Measurements from ENCODE around the gene PRDM16. TPM values are rescaled to one million over a fixed set of nuclear protein-coding genes. Genes with fewer than 3 reads are reported as not detected.
A peak's percentile ranks its signal among the peaks of the same experiment; 100 is the strongest.

Gene PRDM16
- total and polyA plus RNA-seq, 2 experiments from 2014 or later, result 41.8 to 55.8 TPM

- DNase-seq (ENCODE audit: low read depth in 1 of 2, low spot score in 1 of 2), result no peak
Observed at GRCh38 chr1:3373700-3374405, 304.9 kb downstream of the PRDM16 start.

GRCh38 chr1:3375245-3375644 lies 306.2 kb downstream of the PRDM16 start:
- no peak for TF ChIP-seq CTCF (IDR thresholded peaks at IDR 0.05; ENCODE audit: low read depth, low read length)

More at GRCh38 chr1:3373700-3374405, 304.9 kb downstream of the PRDM16 start:
- no peak for TF ChIP-seq CTCF (IDR thresholded peaks at IDR 0.05; ENCODE audit: low read depth, low read length)
- Histone ChIP-seq H3K27ac (no peak overlapping the region), H3K36me3 (no peaks in the 10 kb centered on the region), H3K27me3 (no peaks in the 10 kb centered on the region), H3K9me3 (ENCODE audit: low read depth) (no peaks in the 10 kb centered on the region), H3K4me3 (no peak overlapping the region), H3K4me1 (ENCODE audit: low read depth) (peaks cover 8% of the 10 kb centered on the region)

GRCh38 chr1:3377166-3377565 lies 308.2 kb downstream of the PRDM16 start:
- Histone ChIP-seq H3K4me3 (no peak overlapping the region), H3K27me3 (no peaks in the 10 kb centered on the region), H3K27ac (no peak overlapping the region), H3K9me3 (ENCODE audit: low read depth) (no peaks in the 10 kb centered on the region), H3K4me1 (ENCODE audit: low read depth) (peaks cover 6% of the 10 kb centered on the region), H3K36me3 (no peaks in the 10 kb centered on the region)
- no peak for DNase-seq (ENCODE audit: low read depth in 1 of 2, low spot score in 1 of 2)
- no peak for TF ChIP-seq CTCF (IDR thresholded peaks at IDR 0.05; ENCODE audit: low read depth, low read length)

More at GRCh38 chr1:3375245-3375644, 306.2 kb downstream of the PRDM16 start:
- no peak overlapping the region for H3K4me3 ChIP-seq
- H3K27me3 ChIP-seq, result no peaks in the 10 kb centered on the region
- H3K27ac ChIP-seq, result no peak overlapping the region
- H3K9me3 ChIP-seq (ENCODE audit: low read depth), result no peaks in the 10 kb centered on the region
- H3K36me3 ChIP-seq, result no peaks in the 10 kb centered on the region
- DNase-seq (ENCODE audit: low read depth in 1 of 2, low spot score in 1 of 2), result no peak
- peaks cover 8% of the 10 kb centered on the region for H3K4me1 ChIP-seq (ENCODE audit: low read depth)

- TF ChIP-seq CTCF (IDR thresholded peaks at IDR 0.05; ENCODE audit: low read depth, low read length), result no peak
- H3K27me3 ChIP-seq, result no peaks in the 10 kb centered on the region
- no peaks in the 10 kb centered on the region for H3K36me3 ChIP-seq
Observed at GRCh38 chr1:3377604-3378279, 308.7 kb downstream of the PRDM16 start.

GRCh38 chr1:3378411-3379208 lies 309.6 kb downstream of the PRDM16 start:
- no peak for TF ChIP-seq CTCF (IDR thresholded peaks at IDR 0.05; ENCODE audit: low read depth, low read length)
- no peaks in the 10 kb centered on the region for H3K4me1 ChIP-seq (ENCODE audit: low read depth)
- no peaks in the 10 kb centered on the region for H3K9me3 ChIP-seq (ENCODE audit: low read depth)
- H3K36me3 ChIP-seq, result no peaks in the 10 kb centered on the region
- DNase-seq (ENCODE audit: low read depth in 1 of 2, low spot score in 1 of 2), result no peak
- H3K4me3 ChIP-seq, result no peak overlapping the region
- peak overlapping the region; percentile 62 for H3K27ac ChIP-seq
- no peaks in the 10 kb centered on the region for H3K27me3 ChIP-seq

More at GRCh38 chr1:3377604-3378279, 308.7 kb downstream of the PRDM16 start:
- peaks cover under 1% of the 10 kb centered on the region for H3K4me1 ChIP-seq (ENCODE audit: low read depth)
- peak overlapping the region; percentile 62 for H3K27ac ChIP-seq
- no peak overlapping the region for H3K4me3 ChIP-seq
- H3K9me3 ChIP-seq (ENCODE audit: low read depth), result no peaks in the 10 kb centered on the region
- DNase-seq (ENCODE audit: low read depth in 1 of 2, low spot score in 1 of 2), result no peak

Measured in cardiac muscle cell (in vitro differentiated cells and primary cell).